Fibroblast of lung (primary cell): Measurements from ENCODE around the gene TMEM132C.

Experiments
- EZH2 ChIP-seq: IDR thresholded peaks from 2 replicates; pipeline ENCODE4 v1.5.1; 2012; ENCODE audit warnings: low read length, control low read depth, mild to moderate bottlenecking; ENCODE audit errors: missing control alignments
- TF ChIP-seq, protein P1 (sequence below), 2 donors: IDR thresholded peaks in 1 of 2; conservative IDR thresholded peaks in 1 of 2; 1 replicate in 1 of 2; 2 replicates in 1 of 2; pipeline ENCODE4 v1.5.1; 2011 to 2012; ENCODE audit warnings: low read length in 2 of 2, control low read depth in 1 of 2, inconsistent platforms in 1 of 2, low read depth in 1 of 2, mild to moderate bottlenecking in 1 of 2

DNA sequence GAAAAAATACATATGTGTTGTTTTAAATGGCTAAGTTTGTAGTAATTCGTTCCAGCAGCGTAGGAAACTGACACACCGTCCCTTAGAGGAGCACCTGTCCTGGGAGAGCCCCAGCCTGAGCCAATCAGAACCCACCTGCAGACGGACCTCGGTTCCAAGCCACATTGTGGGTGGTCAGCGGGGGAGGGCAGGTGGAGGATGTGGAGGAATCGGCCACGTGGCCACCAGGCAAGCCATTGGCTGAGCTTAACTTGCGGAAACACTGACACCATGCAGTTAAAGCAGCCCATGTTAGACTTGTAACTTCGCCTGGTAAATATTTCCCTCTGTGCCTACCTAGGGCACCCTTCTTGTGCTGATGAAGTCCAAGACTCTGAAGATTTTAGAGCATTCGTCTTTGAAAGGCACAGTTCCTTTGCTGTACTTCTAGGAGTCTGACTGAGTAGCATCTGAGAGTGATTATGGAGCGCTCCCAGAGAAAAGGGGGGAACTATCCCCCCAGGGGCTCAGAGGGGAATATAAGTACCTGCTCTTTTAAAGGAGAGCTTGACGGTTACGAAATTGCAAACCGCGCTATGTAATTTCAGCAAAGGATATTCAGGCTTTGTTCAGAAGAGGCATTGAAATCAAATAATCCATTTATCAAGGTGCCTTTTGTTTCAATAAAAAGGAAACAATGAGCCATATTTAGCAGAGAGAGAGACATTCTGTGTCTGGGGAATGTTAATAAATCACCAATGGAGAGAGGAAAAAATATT lies 135.7 kb downstream of the TMEM132C start:
- TF ChIP-seq, protein P1, sequence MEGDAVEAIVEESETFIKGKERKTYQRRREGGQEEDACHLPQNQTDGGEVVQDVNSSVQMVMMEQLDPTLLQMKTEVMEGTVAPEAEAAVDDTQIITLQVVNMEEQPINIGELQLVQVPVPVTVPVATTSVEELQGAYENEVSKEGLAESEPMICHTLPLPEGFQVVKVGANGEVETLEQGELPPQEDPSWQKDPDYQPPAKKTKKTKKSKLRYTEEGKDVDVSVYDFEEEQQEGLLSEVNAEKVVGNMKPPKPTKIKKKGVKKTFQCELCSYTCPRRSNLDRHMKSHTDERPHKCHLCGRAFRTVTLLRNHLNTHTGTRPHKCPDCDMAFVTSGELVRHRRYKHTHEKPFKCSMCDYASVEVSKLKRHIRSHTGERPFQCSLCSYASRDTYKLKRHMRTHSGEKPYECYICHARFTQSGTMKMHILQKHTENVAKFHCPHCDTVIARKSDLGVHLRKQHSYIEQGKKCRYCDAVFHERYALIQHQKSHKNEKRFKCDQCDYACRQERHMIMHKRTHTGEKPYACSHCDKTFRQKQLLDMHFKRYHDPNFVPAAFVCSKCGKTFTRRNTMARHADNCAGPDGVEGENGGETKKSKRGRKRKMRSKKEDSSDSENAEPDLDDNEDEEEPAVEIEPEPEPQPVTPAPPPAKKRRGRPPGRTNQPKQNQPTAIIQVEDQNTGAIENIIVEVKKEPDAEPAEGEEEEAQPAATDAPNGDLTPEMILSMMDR (conservative IDR thresholded peaks at IDR 0.05 in 1 of 2, IDR thresholded peaks at IDR 0.05 in 1 of 2; ENCODE audit: low read depth in 1 of 2, low read length in 2 of 2), result no peak
- TF ChIP-seq EZH2, result no peak
